Lung (tissue), 12 donors: ENCODE results near the gene OR2D2. TPM values are rescaled to one million over a fixed set of nuclear protein-coding genes. Genes with fewer than 3 reads are reported as not detected.
"Not testable (repeated sequence)": the region's sequence is repeated elsewhere in the genome, so short reads cannot be mapped to it uniquely, and the experiment has no call there.

Experiments
- ATAC-seq: fragments of 200-7000 bp; cut with Tn5 transposase; one replicate; pipeline ENCODE4 v1.9.1; 2020; ENCODE audit warnings: moderate number of reproducible peaks; ENCODE audit not compliant: insufficient read depth, low FRiP score
- DNase-seq, 3 donors: peaks; one replicate each; pipeline ENCODE4 v3.0.0-alpha.2; 2013 to 2017
- H3K27ac ChIP-seq, 2 donors: one replicate each; pipeline ENCODE4 v1.5.1; 2013; ENCODE audit warnings: mild to moderate bottlenecking in 2 of 2, moderate library complexity in 2 of 2, control low read depth in 1 of 2, inconsistent platforms in 1 of 2, low read depth in 1 of 2, low read length in 1 of 2
- H3K27me3 ChIP-seq, 3 donors: one replicate each; pipeline ENCODE4 v1.5.1; 2013; ENCODE audit warnings: low read length in 2 of 3; ENCODE audit not compliant: control insufficient read depth in 3 of 3, insufficient read depth in 3 of 3
- H3K36me3 ChIP-seq, 4 donors: one replicate each; pipeline ENCODE4 v1.5.1; 2013; ENCODE audit warnings: low read length in 4 of 4, mild to moderate bottlenecking in 1 of 4, moderate library complexity in 1 of 4; ENCODE audit not compliant: control insufficient read depth in 4 of 4, insufficient read depth in 4 of 4
- H3K4me1 ChIP-seq, 5 donors: one replicate each; pipeline ENCODE4 v1.5.1; 2013; ENCODE audit warnings: low read length in 5 of 5, mild to moderate bottlenecking in 2 of 5, moderate library complexity in 1 of 5; ENCODE audit not compliant: control insufficient read depth in 5 of 5, insufficient read depth in 5 of 5
- H3K4me3 ChIP-seq: one replicate; pipeline ENCODE4 v1.5.1; 2013; ENCODE audit warnings: mild to moderate bottlenecking, control low read depth, moderate library complexity
- H3K9ac ChIP-seq, 2 donors: one replicate each; pipeline ENCODE4 v1.5.1; 2013; ENCODE audit warnings: low read length in 2 of 2, control low read depth in 1 of 2; ENCODE audit not compliant: insufficient read depth in 1 of 2
- H3K9me3 ChIP-seq, 4 donors: one replicate each; pipeline ENCODE4 v1.5.1; 2013; ENCODE audit warnings: low read length in 3 of 4, mild to moderate bottlenecking in 1 of 4, moderate library complexity in 1 of 4; ENCODE audit not compliant: control insufficient read depth in 4 of 4, insufficient read depth in 3 of 4
- CTCF ChIP-seq: IDR thresholded peaks from 2 replicates; pipeline ENCODE4 v1.5.1; 2012; ENCODE audit warnings: mild to moderate bottlenecking; ENCODE audit errors: control extremely low read depth, extremely low read depth
- WGBS, 2 donors: extraction: QIAGEN DNeasy Blood & Tissue Kit; methylation state at CpG; one replicate each; pipeline ENCODE4 v1.1.7; 2013; 5-methylcytosine and 5-hydroxymethylcytosine counted together
- polyA plus RNA-seq, 2 donors: library from polyadenylated mRNA; stranded (reverse); fragments of 200-250 nt; gene quantifications; one replicate each; pipeline ENCODE4 v1.2.1, GENCODE V29; 2013
- total RNA-seq, 2 donors: library from RNA; depleted of rRNA in 1 of 2; stranded (reverse); fragments of >200 nt in 1 of 2; gene quantifications; one replicate each; pipeline ENCODE4 v1.2.1, GENCODE V29; 2014 to 2021
- donor health status: control.
- donor health status: control.
- donor health status: Bipolar disorder and iron deficiency.
- donor health status: healthy.
- donor health status: DM: yes; HTN: yes; CAD: no.

Gene OR2D2
- total and polyA plus RNA-seq, 4 donors: 0.25 TPM; not detected in 3

DNA sequence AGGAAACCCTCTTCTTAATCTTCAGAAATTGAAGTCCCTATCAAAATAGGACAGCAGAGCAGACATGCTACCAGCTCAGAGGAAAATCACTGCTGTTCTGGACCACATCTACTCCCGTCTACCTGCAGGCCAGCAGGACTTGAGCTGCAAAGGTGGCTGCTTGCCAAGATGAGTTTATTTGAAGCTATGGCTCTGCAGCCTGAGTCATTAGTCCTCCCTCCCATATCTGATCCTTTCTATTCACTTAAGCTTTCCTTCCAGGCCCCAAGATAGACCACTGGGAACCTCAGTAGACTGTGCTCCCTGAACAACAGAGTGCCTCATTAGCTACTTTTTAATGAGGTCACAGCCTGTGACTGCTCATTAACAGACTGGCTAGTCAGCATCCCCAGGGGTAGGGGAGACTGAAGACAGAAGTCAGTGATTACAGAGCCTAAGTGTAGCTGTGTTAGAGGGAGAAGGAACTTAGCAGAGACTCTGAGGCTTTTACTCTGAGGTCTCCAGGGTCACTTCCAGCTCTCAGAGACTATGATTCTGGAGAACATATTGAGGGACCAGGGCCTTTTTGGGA, 36.2 kb downstream of the OR2D2 start:
- WGBS, 2 donors: 68 to 71% methylated on average over 1 of the region's 1 CpG

DNA sequence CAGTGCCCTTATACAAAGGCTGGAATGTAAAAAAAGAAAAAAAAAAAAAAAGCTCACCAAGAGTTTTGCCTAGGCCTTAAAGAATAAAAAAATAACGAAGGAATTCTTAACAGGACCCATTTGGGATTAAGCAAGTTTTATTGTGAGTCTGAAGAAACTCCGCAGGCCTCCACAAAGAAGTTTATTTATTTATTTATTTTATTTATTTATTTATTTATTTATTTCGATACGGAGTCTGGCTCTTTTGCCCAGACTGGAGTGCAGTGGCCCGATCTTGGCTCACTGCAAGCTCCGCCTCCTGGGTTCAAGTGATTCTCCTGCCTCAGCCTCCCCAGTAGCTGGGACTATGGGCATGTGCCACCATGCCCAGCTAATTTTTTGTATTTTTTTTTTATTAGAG, 37.5 kb downstream of the OR2D2 start:
- not testable (repeated sequence) for H3K4me3 ChIP-seq, H3K27me3 ChIP-seq, H3K4me1 ChIP-seq, H3K9me3 ChIP-seq, ATAC-seq, H3K36me3 ChIP-seq, H3K27ac ChIP-seq, DNase-seq, H3K9ac ChIP-seq
- 95 to 96% methylated on average over 6 of the region's 6 CpGs for WGBS, 2 donors

More for the DNA sequence above, 36.2 kb downstream of the OR2D2 start:
- Histone ChIP-seq H3K27me3 (no peaks in the 10 kb centered on the region), H3K9me3 (peaks cover 0 to 8% (median under 1%) of the 10 kb centered on the region in 4 donors), H3K36me3 (no peaks in the 10 kb centered on the region), H3K27ac (no peak overlapping the region), H3K4me3 (no peak overlapping the region), H3K4me1 (no peaks in the 10 kb centered on the region), H3K9ac (no peak overlapping the region)
- no peak for TF ChIP-seq CTCF
- ATAC-seq: no peak
- peak in 1 of 3 donors; percentile 3 for DNase-seq

- TF ChIP-seq CTCF: no peak
- H3K27me3 ChIP-seq: no peaks in the 10 kb centered on the region
- DNase-seq (no peak), ATAC-seq (no peak)
- peaks cover 0 to 8% (median under 1%) of the 10 kb centered on the region in 4 donors for H3K9me3 ChIP-seq
- no peaks in the 10 kb centered on the region for H3K4me1 ChIP-seq
- no peak overlapping the region for H3K4me3 ChIP-seq
- H3K27ac ChIP-seq: no peak overlapping the region
- H3K36me3 ChIP-seq: no peaks in the 10 kb centered on the region
- WGBS, 2 donors: 59 to 73% methylated on average over 2 of the region's 2 CpGs
- no peak overlapping the region for H3K9ac ChIP-seq
These were observed 41.8 kb downstream of the OR2D2 start for GRCh38 chr11:6850526-6850925.

DNA sequence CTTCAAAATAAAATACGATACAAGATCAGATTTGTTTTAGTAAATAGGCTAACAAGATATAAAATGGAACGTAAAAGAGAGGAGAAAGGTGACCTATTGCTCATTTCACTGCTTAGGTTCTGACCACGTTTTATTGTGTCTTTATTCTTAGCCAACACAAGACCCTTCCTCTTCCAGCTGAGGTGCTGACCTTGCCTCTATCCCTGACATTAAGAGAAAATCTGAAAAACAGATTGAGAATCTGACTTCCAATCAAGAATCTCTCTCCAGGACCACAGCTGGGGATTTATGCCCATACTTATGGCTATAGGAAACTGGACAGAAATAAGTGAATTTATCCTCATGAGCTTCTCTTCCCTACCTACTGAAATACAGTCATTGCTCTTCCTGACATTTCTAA, 46.9 kb downstream of the OR2D2 start, which contains the start of gene OR10A5:
OR10A5 (plus strand) TSS at position 301 of the 400 bp plus-strand sequence; CDS start at position 301, 0 bp downstream.
- Histone ChIP-seq H3K9ac (no peak within 1 kb of the TSS), H3K4me1 (no peaks in the 10 kb centered on the region), H3K4me3 (no peak within 1 kb of the TSS), H3K36me3 (no peaks in the 10 kb centered on the region), H3K27me3 (no peaks in the 10 kb centered on the region), H3K9me3 (no peaks in the 10 kb centered on the region), H3K27ac (no peak within 1 kb of the TSS)
- WGBS, 2 donors: 66 to 86% methylated on average over 3 of the region's 3 CpGs
- no peak for TF ChIP-seq CTCF
- DNase-seq (no peak), ATAC-seq (no peak)
